Endothelial cell of umbilical vein (primary cell): ENCODE measurements around the gene OVOL3. TPM values are rescaled to one million over a fixed set of nuclear protein-coding genes. Genes with fewer than 3 reads are reported as not detected.

Experiments used
- BruUV-seq: library from RNA; stranded (reverse); fragments of 400-500 nt; replicated peaks from 2 replicates; lab custom pipeline; 2021; lab: Mats Ljungman, UMichigan
- CTCF ChIA-PET: fragments of 300-600, 350-600 bp; sonication (Branson Sonifier 250); formaldehyde crosslinking; loops from one replicate; lab custom pipeline; 2021; ENCODE audit warnings: antibody characterized with exemption, inconsistent platforms; lab: Charles Lee
- POLR2A ChIA-PET: fragments of 300-600, 350-600 bp; sonication (Branson Sonifier 250); formaldehyde crosslinking; loops from one replicate; lab custom pipeline; 2021; ENCODE audit warnings: antibody characterized with exemption, inconsistent platforms; lab: Charles Lee
- DNase-seq: peaks from one replicate; pipeline ENCODE4 v3.0.0-alpha.2; 2011; ENCODE audit warnings: low read depth, low spot score
- FAIRE-seq: peaks from 2 replicates; lab custom pipeline; 2011; peaks lifted over from hg19 to GRCh38; lab: Jason Lieb, UNC
- H2AFZ ChIP-seq: 2 replicates; pipeline ENCODE4 v1.6.0; 2012; ENCODE audit warnings: low read depth, low read length, control low read depth, inconsistent platforms
- H3K27ac ChIP-seq: 2 replicates; pipeline ENCODE4 v1.5.1; 2011; ENCODE audit warnings: low read depth, mild to moderate bottlenecking, control low read depth, low read length, moderate library complexity; ENCODE audit not compliant: insufficient read depth
- H3K27me3 ChIP-seq, 2 experiments: 2 replicates each; pipeline versions ENCODE4 v1.6.0 to v1.6.1; 2011; ENCODE audit warnings: low read length in 2 of 2, mixed read lengths in 1 of 2; ENCODE audit not compliant: control insufficient read depth in 2 of 2, insufficient read depth in 2 of 2
- H3K36me3 ChIP-seq, 2 experiments: 2 replicates in 1 of 2; 3 replicates in 1 of 2; pipeline ENCODE4 v1.5.1; 2011; ENCODE audit warnings: low read length in 2 of 2, mild to moderate bottlenecking in 1 of 2, moderate library complexity in 1 of 2; ENCODE audit not compliant: control insufficient read depth in 2 of 2, insufficient read depth in 2 of 2; ENCODE audit errors: extremely low read depth in 1 of 2
- H3K4me1 ChIP-seq: 3 replicates; pipeline ENCODE4 v1.5.1; 2011; ENCODE audit warnings: mild to moderate bottlenecking, low read length; ENCODE audit not compliant: control insufficient read depth, insufficient read depth; ENCODE audit errors: extremely low read depth
- H3K4me2 ChIP-seq: 2 replicates; pipeline ENCODE4 v1.6.1; 2011; ENCODE audit warnings: low read length, control low read depth, mixed read lengths; ENCODE audit not compliant: insufficient read depth
- H3K4me3 ChIP-seq, 3 experiments: fragments of 200-600 bp in 1 of 3; sonication (generic), shearing (Covaris generic) in 1 of 3; replicated peaks in 1 of 3; 2 replicates each; pipeline ENCODE4 v1.5.1; 2011 to 2016; ENCODE audit warnings: control low read depth in 3 of 3, low read length in 3 of 3, mild to moderate bottlenecking in 2 of 3, inconsistent platforms in 1 of 3, low read depth in 1 of 3, moderate library complexity in 1 of 3; ENCODE audit not compliant: insufficient read depth in 1 of 3
- H3K79me2 ChIP-seq: 2 replicates; pipeline ENCODE4 v1.6.0; 2012; ENCODE audit warnings: low read length, inconsistent platforms; ENCODE audit not compliant: control insufficient read depth, insufficient read depth
- H3K9ac ChIP-seq: replicated peaks from 2 replicates; pipeline ENCODE3; 2011; ENCODE audit warnings: low read length, control low read depth; ENCODE audit not compliant: insufficient read depth; ENCODE audit errors: extremely low read depth
- H3K9me1 ChIP-seq: replicated peaks from 3 replicates; pipeline ENCODE4 v1.6.0; 2011; ENCODE audit warnings: mild to moderate bottlenecking, low read length; ENCODE audit not compliant: control insufficient read depth, insufficient read depth; ENCODE audit errors: extremely low read depth
- H3K9me3 ChIP-seq: replicated peaks from 2 replicates; pipeline ENCODE4 v1.5.1; 2012; ENCODE audit warnings: low read length, inconsistent platforms; ENCODE audit not compliant: control insufficient read depth, insufficient read depth
- H4K20me1 ChIP-seq: replicated peaks from 2 replicates; pipeline ENCODE3; 2011; ENCODE audit warnings: mild to moderate bottlenecking, low read length; ENCODE audit not compliant: control insufficient read depth, insufficient read depth; ENCODE audit errors: extremely low read depth
- EZH2 ChIP-seq: IDR thresholded peaks from 2 replicates; pipeline ENCODE4 v1.6.1; 2012; ENCODE audit warnings: borderline replicate concordance, low read depth, mild to moderate bottlenecking, moderate library complexity, low read length, inconsistent platforms; ENCODE audit not compliant: severe bottlenecking
- FOS ChIP-seq: IDR thresholded peaks from 2 replicates; pipeline ENCODE4 v1.6.1; 2011; ENCODE audit warnings: mild to moderate bottlenecking, low read length, moderate library complexity, borderline replicate concordance; ENCODE audit not compliant: insufficient read depth
- GATA2 ChIP-seq: IDR thresholded peaks from 2 replicates; pipeline ENCODE4 v1.7.0; 2011; ENCODE audit warnings: low read depth, mild to moderate bottlenecking, moderate library complexity, mixed read lengths, low read length; ENCODE audit not compliant: insufficient read length, insufficient read depth
- JUN ChIP-seq: IDR thresholded peaks from 2 replicates; pipeline ENCODE4 v1.6.1; 2011; ENCODE audit warnings: borderline replicate concordance, low read depth; ENCODE audit not compliant: insufficient read length, insufficient read depth
- MYC ChIP-seq: IDR thresholded peaks from one replicate; pipeline ENCODE4 v1.6.1; 2011; ENCODE audit warnings: mild to moderate bottlenecking, low read depth, low read length
- POLR2A ChIP-seq: IDR thresholded peaks from 2 replicates; pipeline ENCODE4 v1.6.1; 2012; ENCODE audit warnings: low read depth, mild to moderate bottlenecking, control low read depth, low read length
- POLR2AphosphoS5 ChIP-seq: IDR thresholded peaks from 2 replicates; pipeline ENCODE4 v1.6.1; 2012; ENCODE audit warnings: low read depth, mild to moderate bottlenecking, control low read depth, low read length, moderate library complexity; ENCODE audit not compliant: insufficient read depth
- dilution Hi-C: fragments of 300-500 bp; cut with MboI; formaldehyde crosslinking; loops from one replicate; pipeline ENCODE4 v1.15.0; 2019; ENCODE audit warnings: low sequenced_read_pairs; ENCODE audit not compliant: extremely low pct_ligation_motif_present
- intact Hi-C: fragments of 100-400 bp; cut with micrococcal nuclease; formaldehyde crosslinking; loops from one replicate; pipeline ENCODE4 v1.10.0; 2022
- polyA plus RNA-seq, 4 experiments: library from polyadenylated mRNA; depleted of rRNA in 3 of 4; stranded (reverse) in 3 of 4; unstranded in 1 of 4; fragments of >200 nt; gene quantifications; 2 replicates each; pipeline versions ENCODE4 v1.2.1 to v1.2.3, GENCODE V29; 2011 to 2012; ENCODE audit warnings: missing spikeins in 1 of 4
- total RNA-seq: library from RNA; stranded (reverse); gene quantifications from 2 replicates; pipeline ENCODE4 v1.2.3, GENCODE V29; 2021
- TF ChIP-seq, protein P1 (sequence below): IDR thresholded peaks from 2 replicates; pipeline ENCODE4 v1.6.1; 2011; ENCODE audit not compliant: insufficient read depth, insufficient read length
- TF ChIP-seq, protein P2 (sequence below), 2 donors: IDR thresholded peaks; 1 replicate in 1 of 2; 2 replicates in 1 of 2; pipeline ENCODE4 v1.5.1; 2011; ENCODE audit warnings: low read length in 2 of 2, mild to moderate bottlenecking in 2 of 2, moderate library complexity in 2 of 2, control low read depth in 1 of 2, inconsistent platforms in 1 of 2, low read depth in 1 of 2; ENCODE audit not compliant: insufficient read depth in 1 of 2; ENCODE audit errors: extremely low read depth in 1 of 2

Gene OVOL3
- total and polyA plus RNA-seq, 2 donors (not counting 3 experiments of a cell fraction or from before 2014, with no cell fraction given), result not detected

DNA sequence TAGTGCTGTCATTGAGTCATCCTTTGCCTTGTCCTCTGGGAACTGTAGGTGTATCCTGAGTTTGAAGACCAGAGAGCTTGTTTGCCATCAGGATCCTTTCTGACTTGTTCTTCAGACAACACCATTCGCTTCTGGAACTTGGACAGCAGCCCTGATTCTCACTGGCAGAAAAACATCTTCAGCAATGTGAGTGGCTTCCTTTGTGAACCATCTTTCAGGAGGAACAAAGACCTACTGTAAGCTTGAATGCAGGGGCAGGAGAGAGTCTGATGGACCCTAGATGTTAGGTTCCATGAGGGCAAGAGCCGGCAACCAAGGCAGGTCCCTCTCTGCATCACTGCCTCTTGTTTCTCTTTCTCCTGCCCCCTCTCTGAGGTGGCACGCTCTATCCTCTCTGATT lies 29.6 kb upstream of the OVOL3 start:
- DNase-seq (no peak), FAIRE-seq (no peak)
- no peak overlapping the region for H2AFZ ChIP-seq
- no peaks in the 10 kb centered on the region for H3K27me3 ChIP-seq
- no peak for TF ChIP-seq POLR2A
- no peak for TF ChIP-seq FOS
- TF ChIP-seq, protein P1, sequence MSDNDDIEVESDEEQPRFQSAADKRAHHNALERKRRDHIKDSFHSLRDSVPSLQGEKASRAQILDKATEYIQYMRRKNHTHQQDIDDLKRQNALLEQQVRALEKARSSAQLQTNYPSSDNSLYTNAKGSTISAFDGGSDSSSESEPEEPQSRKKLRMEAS, result no peak
- H4K20me1 ChIP-seq, result no peaks in the 10 kb centered on the region
- H3K9me1 ChIP-seq, result no peaks in the 10 kb centered on the region
- intact Hi-C loops (no loop called here), dilution Hi-C loops (no loop called here)
- H3K36me3 ChIP-seq, result peaks cover 7 to 11% of the 10 kb centered on the region in 2 experiments
- ChIA-PET POLR2A (no interaction called here), CTCF (no interaction called here)
- BruUV-seq, result no TSS peak
- H3K4me1 ChIP-seq, result no peaks in the 10 kb centered on the region
- H3K4me3 ChIP-seq, result no peak overlapping the region
- H3K9me3 ChIP-seq, result no peaks in the 10 kb centered on the region
- H3K4me2 ChIP-seq, result no peak overlapping the region
- no peak overlapping the region for H3K27ac ChIP-seq
- no peaks in the 10 kb centered on the region for H3K79me2 ChIP-seq
- H3K9ac ChIP-seq, result no peak overlapping the region

DNA sequence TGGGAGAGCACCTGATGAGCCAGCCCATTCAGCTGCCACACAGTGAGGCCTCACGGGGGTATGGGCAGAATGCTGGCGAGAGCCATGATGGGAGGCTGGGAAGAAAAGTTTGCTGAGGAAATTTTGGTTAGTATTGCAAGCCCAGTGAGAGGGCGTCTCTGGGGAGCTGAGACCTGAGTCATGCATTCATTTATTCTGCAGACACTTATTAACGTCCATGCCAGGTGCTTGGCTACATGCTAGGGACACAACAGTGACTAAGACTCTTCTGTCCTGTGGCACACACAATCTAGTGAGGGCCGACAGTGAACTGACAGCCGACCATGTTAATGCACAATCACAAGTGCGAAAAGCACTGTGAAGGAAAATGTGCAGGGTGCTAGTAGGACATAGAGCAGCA lies 29.0 kb upstream of the OVOL3 start:
- CTCF ChIA-PET, result interaction anchor here (2.0 kb wide), 1 partner anchor 11 kb away, joined by 7 read pairs; no protein-coding TSS in a partner anchor

More for the DNA sequence above, 29.0 kb upstream of the OVOL3 start:
- BruUV-seq, result no TSS peak
- DNase-seq (no peak), FAIRE-seq (no peak)
- no peak overlapping the region for H3K9ac ChIP-seq
- intact Hi-C loops (no loop called here), dilution Hi-C loops (no loop called here)
- H3K4me3 ChIP-seq, result no peak overlapping the region
- no peaks in the 10 kb centered on the region for H3K9me3 ChIP-seq
- no peak overlapping the region for H2AFZ ChIP-seq
- H3K27ac ChIP-seq, result no peak overlapping the region
- POLR2A ChIA-PET, result no interaction called here
- no peaks in the 10 kb centered on the region for H3K4me1 ChIP-seq
- no peak for TF ChIP-seq MYC
- no peak for TF ChIP-seq GATA2
- TF ChIP-seq, protein P2, sequence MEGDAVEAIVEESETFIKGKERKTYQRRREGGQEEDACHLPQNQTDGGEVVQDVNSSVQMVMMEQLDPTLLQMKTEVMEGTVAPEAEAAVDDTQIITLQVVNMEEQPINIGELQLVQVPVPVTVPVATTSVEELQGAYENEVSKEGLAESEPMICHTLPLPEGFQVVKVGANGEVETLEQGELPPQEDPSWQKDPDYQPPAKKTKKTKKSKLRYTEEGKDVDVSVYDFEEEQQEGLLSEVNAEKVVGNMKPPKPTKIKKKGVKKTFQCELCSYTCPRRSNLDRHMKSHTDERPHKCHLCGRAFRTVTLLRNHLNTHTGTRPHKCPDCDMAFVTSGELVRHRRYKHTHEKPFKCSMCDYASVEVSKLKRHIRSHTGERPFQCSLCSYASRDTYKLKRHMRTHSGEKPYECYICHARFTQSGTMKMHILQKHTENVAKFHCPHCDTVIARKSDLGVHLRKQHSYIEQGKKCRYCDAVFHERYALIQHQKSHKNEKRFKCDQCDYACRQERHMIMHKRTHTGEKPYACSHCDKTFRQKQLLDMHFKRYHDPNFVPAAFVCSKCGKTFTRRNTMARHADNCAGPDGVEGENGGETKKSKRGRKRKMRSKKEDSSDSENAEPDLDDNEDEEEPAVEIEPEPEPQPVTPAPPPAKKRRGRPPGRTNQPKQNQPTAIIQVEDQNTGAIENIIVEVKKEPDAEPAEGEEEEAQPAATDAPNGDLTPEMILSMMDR (IDR thresholded peaks at IDR 0.05; ENCODE audit: extremely low read depth in 1 of 2, insufficient read depth in 1 of 2, low read depth in 1 of 2, low read length in 2 of 2), result no peak
- TF ChIP-seq EZH2, result no peak
- TF ChIP-seq JUN, result no peak
- no peak for TF ChIP-seq POLR2AphosphoS5
- TF ChIP-seq, protein P1, result no peak
- no peak for TF ChIP-seq FOS
- TF ChIP-seq POLR2A, result no peak
- H4K20me1 ChIP-seq, result no peaks in the 10 kb centered on the region
- no peak overlapping the region for H3K4me2 ChIP-seq
- peaks cover 7 to 11% of the 10 kb centered on the region in 2 experiments for H3K36me3 ChIP-seq
- H3K27me3 ChIP-seq, result no peaks in the 10 kb centered on the region
- no peaks in the 10 kb centered on the region for H3K79me2 ChIP-seq
- no peaks in the 10 kb centered on the region for H3K9me1 ChIP-seq
